ENCODE data around the gene NEK4. TPM values are rescaled to one million over a fixed set of nuclear protein-coding genes. Genes with fewer than 3 reads are reported as not detected.
A peak's percentile ranks its signal among the peaks of the same experiment; 100 is the strongest.
"Not testable (repeated sequence)": the region's sequence is repeated elsewhere in the genome, so short reads cannot be mapped to it uniquely, and the experiment has no call there.

Gene NEK4
- total and polyA plus RNA-seq, 7 experiments from 2014 or later, result 9.0 to 28.4 (median 15.4) TPM

DNA sequence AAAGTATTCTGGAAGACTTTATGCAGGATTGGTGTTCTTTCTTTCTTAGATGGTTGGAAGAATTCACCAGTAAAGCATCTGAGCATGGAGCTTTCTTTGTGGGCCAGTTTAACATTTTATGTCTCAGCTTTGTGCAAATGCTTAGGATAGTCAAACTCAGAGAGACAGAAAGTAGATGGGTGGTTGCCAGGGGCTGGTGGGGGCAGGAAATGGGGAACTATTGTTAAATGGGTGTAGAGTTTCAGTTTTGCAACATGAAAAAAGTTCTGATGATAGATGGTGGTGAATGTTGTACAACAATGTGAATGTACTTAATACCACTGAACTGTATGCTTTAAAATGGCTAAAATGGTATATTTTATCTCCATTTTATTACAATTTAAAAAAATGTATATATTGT, 40.1 kb downstream of the NEK4 start:
- peaks cover 0 to 2% of the 10 kb centered on the region in 2 donors for H3K4me1 ChIP-seq (ENCODE audit: control insufficient read depth in 2 of 2, insufficient read depth in 2 of 2, low read length in 2 of 2)
- no peak overlapping the region for H3K4me3 ChIP-seq (ENCODE audit: low read length)
- Mint-ChIP-seq H3K9me3 (peaks cover 0 to 42% (median 14%) of the 10 kb centered on the region in 11 donors), H3K4me3 (peak overlapping the region in 4 of 10 donors; percentile 3 to 39 (median 20)), H3K27ac (peak overlapping the region in 8 of 9 donors; percentile 3 to 67 (median 14)), H3K27me3 (no peaks in the 10 kb centered on the region), H3K36me3 (peaks cover 15 to 77% (median 68%) of the 10 kb centered on the region in 5 donors), H3K4me1 (peaks cover 0 to 15% (median 9%) of the 10 kb centered on the region in 7 donors)
- H3K27me3 ChIP-seq (ENCODE audit: control insufficient read depth in 2 of 2, insufficient read depth in 2 of 2, low read length in 2 of 2), result no peaks in the 10 kb centered on the region
- POLR2A ChIA-PET, result no interaction called here
- ATAC-seq (no peak), DNase-seq (peak in 1 of 9 donors; percentile 7)
- H3K27ac ChIP-seq (ENCODE audit: low read depth, low read length), result no peak overlapping the region
- H3K9me3 ChIP-seq (ENCODE audit: control insufficient read depth in 2 of 3, low read length in 3 of 3), result peaks cover 0 to 4% (median 0%) of the 10 kb centered on the region in 3 experiments
- intact Hi-C loops (cut with micrococcal nuclease), result no loop called here
- H3K36me3 ChIP-seq (ENCODE audit: control insufficient read depth in 2 of 3, insufficient read depth in 3 of 3, low read length in 3 of 3), result peaks cover 0 to 21% (median 11%) of the 10 kb centered on the region in 3 experiments
- CTCF ChIA-PET, result no interaction called here

DNA sequence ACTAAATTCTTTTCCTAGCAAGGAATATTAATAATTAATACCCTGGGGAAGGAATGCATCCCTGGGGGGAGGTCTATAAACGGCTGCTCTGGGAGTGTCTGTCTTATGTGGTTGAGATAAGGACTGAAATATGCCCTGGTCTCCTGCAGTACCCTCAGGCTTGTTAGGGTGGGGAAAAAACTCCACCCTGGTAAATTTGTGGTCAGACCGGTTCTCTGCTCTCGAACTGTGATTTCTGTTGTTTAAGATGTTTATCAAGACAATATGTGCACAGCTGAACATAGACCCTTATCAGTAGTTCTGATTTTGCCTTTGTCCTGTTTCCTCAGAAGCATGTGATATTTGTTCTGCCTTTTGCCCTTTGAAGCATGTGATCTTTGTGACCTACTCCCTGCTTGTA, 42.0 kb downstream of the NEK4 start:
- H3K27me3 Mint-ChIP-seq, POLR2A ChIA-PET: not testable (repeated sequence)

DNA sequence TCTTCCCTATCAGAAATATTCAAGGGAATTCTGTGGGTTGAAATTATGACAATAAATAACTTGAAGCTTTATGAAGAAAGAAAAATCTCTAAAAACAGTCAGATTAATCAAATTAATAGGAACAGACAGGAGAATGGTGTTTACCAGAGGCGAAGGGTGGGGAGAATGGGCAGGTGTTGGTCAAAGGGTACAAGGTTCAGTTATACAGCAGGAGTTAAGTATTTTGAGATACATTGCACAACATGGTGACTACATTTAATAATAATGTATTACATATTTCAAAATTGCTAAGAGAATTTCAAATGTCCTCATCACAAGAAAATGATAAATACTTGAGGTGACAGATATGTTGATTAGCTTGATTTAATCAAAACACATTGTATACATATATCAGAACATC, 46.2 kb downstream of the NEK4 start:
- H3K36me3 Mint-ChIP-seq, result peaks cover 3 to 36% (median 23%) of the 10 kb centered on the region in 5 donors
- peaks cover 11 to 38% (median 30%) of the 10 kb centered on the region in 7 donors for H3K4me1 Mint-ChIP-seq
- H3K27ac Mint-ChIP-seq, result peak overlapping the region in 3 of 9 donors; percentile 16 to 72 (median 44)
- Histone ChIP-seq H3K36me3 (ENCODE audit: control insufficient read depth in 2 of 3, insufficient read depth in 3 of 3, low read length in 3 of 3) (no peaks in the 10 kb centered on the region), H3K4me3 (ENCODE audit: low read length) (no peak overlapping the region), H3K27me3 (ENCODE audit: control insufficient read depth in 2 of 2, insufficient read depth in 2 of 2, low read length in 2 of 2) (no peaks in the 10 kb centered on the region), H3K27ac (ENCODE audit: low read depth, low read length) (no peak overlapping the region), H3K9me3 (ENCODE audit: control insufficient read depth in 2 of 3, low read length in 3 of 3) (no peaks in the 10 kb centered on the region), H3K4me1 (ENCODE audit: control insufficient read depth in 2 of 2, insufficient read depth in 2 of 2, low read length in 2 of 2) (peaks cover 0 to 28% of the 10 kb centered on the region in 2 donors)
- no peaks in the 10 kb centered on the region for H3K27me3 Mint-ChIP-seq
- intact Hi-C loops (cut with micrococcal nuclease), result loop anchor here in 1 of 2 donors (5.0 kb wide), 1 partner anchor 37 kb away; the partner anchor contains the start of genes GNL3 and PBRM1
- ATAC-seq (no peak), DNase-seq (no peak)
- ChIA-PET POLR2A (no interaction called here), CTCF (no interaction called here)
- H3K4me3 Mint-ChIP-seq, result no peak overlapping the region
- H3K9me3 Mint-ChIP-seq, result peaks cover 0 to 21% (median 6%) of the 10 kb centered on the region in 11 donors

More for the DNA sequence above, 42.0 kb downstream of the NEK4 start:
- H3K4me3 ChIP-seq (ENCODE audit: low read length); H3K27me3 ChIP-seq (ENCODE audit: control insufficient read depth in 2 of 2, insufficient read depth in 2 of 2, low read length in 2 of 2); DNase-seq; H3K4me1 ChIP-seq (ENCODE audit: control insufficient read depth in 2 of 2, insufficient read depth in 2 of 2, low read length in 2 of 2); ATAC-seq; CTCF ChIA-PET; H3K9me3 ChIP-seq (ENCODE audit: control insufficient read depth in 2 of 3, low read length in 3 of 3); H3K27ac Mint-ChIP-seq; intact Hi-C loops (cut with micrococcal nuclease); H3K27ac ChIP-seq (ENCODE audit: low read depth, low read length); H3K4me3 Mint-ChIP-seq: not testable (repeated sequence)
- peaks cover 18 to 62% (median 57%) of the 10 kb centered on the region in 5 donors for H3K36me3 Mint-ChIP-seq
- H3K4me1 Mint-ChIP-seq, result peaks cover 0 to 15% (median 9%) of the 10 kb centered on the region in 7 donors
- H3K36me3 ChIP-seq (ENCODE audit: control insufficient read depth in 2 of 3, insufficient read depth in 3 of 3, low read length in 3 of 3), result peaks cover 0 to 16% (median 11%) of the 10 kb centered on the region in 3 experiments
- H3K9me3 Mint-ChIP-seq, result peaks cover 0 to 42% (median 14%) of the 10 kb centered on the region in 11 donors

DNA sequence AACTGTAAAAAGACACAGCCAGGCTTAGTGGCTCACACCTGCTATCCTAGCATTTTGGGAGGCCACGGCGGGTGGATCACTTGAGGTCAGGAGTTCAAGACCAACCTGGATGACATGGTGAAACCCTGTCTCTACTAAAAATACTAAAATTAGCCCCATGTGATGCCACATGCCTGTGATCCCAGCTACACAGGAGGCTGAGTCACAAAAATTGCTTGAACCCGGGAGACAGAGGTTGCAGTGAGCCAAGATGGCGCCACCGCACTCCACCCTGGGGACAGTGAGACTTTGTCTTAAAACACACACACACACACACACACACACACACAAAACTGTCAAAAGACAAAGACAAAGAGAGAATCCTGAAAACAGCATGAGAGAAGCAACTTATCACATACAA, 46.8 kb downstream of the NEK4 start:
- Histone ChIP-seq H3K27ac (ENCODE audit: low read depth, low read length) (no peak overlapping the region), H3K9me3 (ENCODE audit: control insufficient read depth in 2 of 3, low read length in 3 of 3) (no peaks in the 10 kb centered on the region), H3K4me1 (ENCODE audit: control insufficient read depth in 2 of 2, insufficient read depth in 2 of 2, low read length in 2 of 2) (peaks cover 0 to 28% of the 10 kb centered on the region in 2 donors), H3K4me3 (ENCODE audit: low read length) (no peak overlapping the region), H3K27me3 (ENCODE audit: control insufficient read depth in 2 of 2, insufficient read depth in 2 of 2, low read length in 2 of 2) (no peaks in the 10 kb centered on the region), H3K36me3 (ENCODE audit: control insufficient read depth in 2 of 3, insufficient read depth in 3 of 3, low read length in 3 of 3) (no peaks in the 10 kb centered on the region)
- Mint-ChIP-seq H3K27ac (peak overlapping the region in 3 of 9 donors; percentile 16 to 58 (median 44)), H3K4me3 (no peak overlapping the region), H3K4me1 (peaks cover 12 to 41% (median 31%) of the 10 kb centered on the region in 7 donors), H3K9me3 (peaks cover 0 to 17% (median 5%) of the 10 kb centered on the region in 11 donors), H3K36me3 (peaks cover 3 to 35% (median 20%) of the 10 kb centered on the region in 5 donors), H3K27me3 (no peaks in the 10 kb centered on the region)
- ATAC-seq (no peak), DNase-seq (no peak)
- CTCF ChIA-PET, result no interaction called here
- intact Hi-C loops (cut with micrococcal nuclease), result loop anchor here in 1 of 2 donors (5.0 kb wide), 1 partner anchor 37 kb away; the partner anchor contains the start of genes GNL3 and PBRM1
- POLR2A ChIA-PET, result no interaction called here

- peak overlapping the region in 1 of 10 donors; percentile 68 for H3K4me3 Mint-ChIP-seq
- DNase-seq (no peak), ATAC-seq (no peak)
- H3K36me3 Mint-ChIP-seq, result peaks cover 3 to 29% (median 9%) of the 10 kb centered on the region in 5 donors
- intact Hi-C loops (cut with micrococcal nuclease), result loop anchor here in 1 of 2 donors (5.0 kb wide), 1 partner anchor 35 kb away; the partner anchor contains the start of genes GNL3 and PBRM1
- ChIA-PET POLR2A (interaction anchor here (3.1 kb wide), 1 partner anchor 16 kb away, joined by 33 read pairs; the partner anchor contains the start of genes GLT8D1 and SPCS1), CTCF (no interaction called here)
- H3K4me1 Mint-ChIP-seq, result peaks cover 12 to 43% (median 31%) of the 10 kb centered on the region in 7 donors
- H3K36me3 ChIP-seq (ENCODE audit: control insufficient read depth in 2 of 3, insufficient read depth in 3 of 3, low read length in 3 of 3), result no peaks in the 10 kb centered on the region
- H3K9me3 Mint-ChIP-seq, result peaks cover 0 to 6% (median 2%) of the 10 kb centered on the region in 11 donors
- H3K9me3 ChIP-seq (ENCODE audit: control insufficient read depth in 2 of 3, low read length in 3 of 3), result no peaks in the 10 kb centered on the region
- no peak overlapping the region for H3K4me3 ChIP-seq (ENCODE audit: low read length)
- H3K4me1 ChIP-seq (ENCODE audit: control insufficient read depth in 2 of 2, insufficient read depth in 2 of 2, low read length in 2 of 2), result peaks cover 0 to 28% of the 10 kb centered on the region in 2 donors
- H3K27me3 ChIP-seq (ENCODE audit: control insufficient read depth in 2 of 2, insufficient read depth in 2 of 2, low read length in 2 of 2), result no peaks in the 10 kb centered on the region
- H3K27me3 Mint-ChIP-seq, result no peaks in the 10 kb centered on the region
- peak overlapping the region; percentile 69 for H3K27ac ChIP-seq (ENCODE audit: low read depth, low read length)
- peak overlapping the region in 8 of 9 donors; percentile 43 to 95 (median 88) for H3K27ac Mint-ChIP-seq
Measured at GRCh38 chr3:52722491-52722890, 48.2 kb downstream of the NEK4 start.

DNA sequence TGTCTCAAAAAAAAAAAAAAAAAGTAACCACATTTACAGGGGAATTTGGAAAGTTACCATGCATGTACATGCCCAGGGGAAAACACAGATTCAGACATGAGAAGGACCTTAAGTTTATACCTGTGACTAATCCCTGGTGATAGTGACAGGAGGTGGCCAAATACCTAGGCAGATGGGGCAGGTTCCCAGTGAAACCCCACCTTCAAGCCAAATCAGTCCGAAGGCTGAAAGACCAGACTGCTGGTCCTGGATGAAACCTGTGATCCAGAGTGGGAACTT, 49.1 kb downstream of the NEK4 start:
- Histone ChIP-seq H3K4me3 (ENCODE audit: low read length) (no peak overlapping the region), H3K36me3 (ENCODE audit: control insufficient read depth in 2 of 3, insufficient read depth in 3 of 3, low read length in 3 of 3) (no peaks in the 10 kb centered on the region), H3K4me1 (ENCODE audit: control insufficient read depth in 2 of 2, insufficient read depth in 2 of 2, low read length in 2 of 2) (peaks cover 0 to 28% of the 10 kb centered on the region in 2 donors), H3K27ac (ENCODE audit: low read depth, low read length) (peak overlapping the region; percentile 69), H3K27me3 (ENCODE audit: control insufficient read depth in 2 of 2, insufficient read depth in 2 of 2, low read length in 2 of 2) (no peaks in the 10 kb centered on the region), H3K9me3 (ENCODE audit: control insufficient read depth in 2 of 3, low read length in 3 of 3) (no peaks in the 10 kb centered on the region)
- H3K27ac Mint-ChIP-seq, result peak overlapping the region in 8 of 9 donors; percentile 80 to 95 (median 92)
- peak overlapping the region in 4 of 10 donors; percentile 7 to 68 (median 60) for H3K4me3 Mint-ChIP-seq
- peaks cover 13 to 43% (median 31%) of the 10 kb centered on the region in 7 donors for H3K4me1 Mint-ChIP-seq
- POLR2A ChIA-PET, result interaction anchor here (1.7 to 3.1 kb wide), 2 partner anchors 15 to 18 kb away, joined by 7 to 33 read pairs; partner anchors contain the start of genes GLT8D1 and SPCS1
- peaks cover 3 to 25% (median 9%) of the 10 kb centered on the region in 5 donors for H3K36me3 Mint-ChIP-seq
- ATAC-seq (no peak), DNase-seq (no peak)
- peaks cover 0 to 4% (median 2%) of the 10 kb centered on the region in 11 donors for H3K9me3 Mint-ChIP-seq
- H3K27me3 Mint-ChIP-seq, result no peaks in the 10 kb centered on the region
- intact Hi-C loops (cut with micrococcal nuclease), result loop anchor here in 1 of 2 donors (2.0 to 5.0 kb wide), 2 partner anchors 15 to 34 kb away; partner anchors contain the start of genes GNL3, PBRM1 and SPCS1
- CTCF ChIA-PET, result interaction anchor here (2.3 kb wide), 1 partner anchor 16 kb away, joined by 9 read pairs; the partner anchor contains the start of genes GLT8D1 and SPCS1

All from naive thymus-derived CD4-positive, alpha-beta T cell (primary cell).